CMK (cell line): ENCODE results near the gene NTMT1.

Experiments used
- DNase-seq: peaks from one replicate; pipeline ENCODE4 v3.0.0-alpha.2; 2010; ENCODE audit warnings: low read depth

The NTMT1 gene

GRCh38 chr9:129678844-129679243 is 52.9 kb downstream of the NTMT1 start:
- no peak for DNase-seq

GRCh38 chr9:129679537-129679936 is 53.6 kb downstream of the NTMT1 start:
- DNase-seq = no peak

GRCh38 chr9:129681924-129682323 is 56.0 kb downstream of the NTMT1 start:
- no peak for DNase-seq

- no peak for DNase-seq
Observed at GRCh38 chr9:129682381-129682780, 56.4 kb downstream of the NTMT1 start.

- DNase-seq = no peak
Observed at GRCh38 chr9:129685220-129685932, 59.4 kb downstream of the NTMT1 start.
